ENCODE results near the gene GFOD1. TPM values are rescaled to one million over a fixed set of nuclear protein-coding genes. Genes with fewer than 3 reads are reported as not detected.
"Not testable (repeated sequence)": the region's sequence is repeated elsewhere in the genome, so short reads cannot be mapped to it uniquely, and the experiment has no call there.

Gene GFOD1
- total RNA-seq, 3 donors from 2014 or later, result 25.5 to 39.0 (median 38.1) TPM

- H3K9me3 Mint-ChIP-seq, result no peaks in the 10 kb centered on the region
- peaks cover 4% of the 10 kb centered on the region for H3K4me1 Mint-ChIP-seq (ENCODE audit: low read depth)
- no peaks in the 10 kb centered on the region for H3K36me3 Mint-ChIP-seq (ENCODE audit: insufficient read depth)
- no peaks in the 10 kb centered on the region for H3K27me3 Mint-ChIP-seq (ENCODE audit: low read depth)
- DNase-seq (no peak), ATAC-seq (no peak)
- H3K4me3 Mint-ChIP-seq, result no peak overlapping the region
Observed at GRCh38 chr6:13398069-13398381, 89.4 kb downstream of the GFOD1 start.

- Mint-ChIP-seq H3K27me3 (ENCODE audit: low read depth) (no peaks in the 10 kb centered on the region), H3K9me3 (no peaks in the 10 kb centered on the region), H3K4me3 (no peak overlapping the region), H3K4me1 (ENCODE audit: low read depth) (peaks cover 4% of the 10 kb centered on the region), H3K36me3 (ENCODE audit: insufficient read depth) (no peaks in the 10 kb centered on the region)
- DNase-seq (no peak), ATAC-seq (no peak)
Observed at GRCh38 chr6:13397359-13398068, 89.9 kb downstream of the GFOD1 start.

GRCh38 chr6:13396241-13396792 is 91.1 kb downstream of the GFOD1 start:
- H3K4me1 Mint-ChIP-seq (ENCODE audit: low read depth), result peaks cover 4% of the 10 kb centered on the region
- no peaks in the 10 kb centered on the region for H3K9me3 Mint-ChIP-seq
- no peaks in the 10 kb centered on the region for H3K27me3 Mint-ChIP-seq (ENCODE audit: low read depth)
- no peak for DNase-seq
- ATAC-seq, result no peak
- no peak overlapping the region for H3K4me3 Mint-ChIP-seq
- H3K36me3 Mint-ChIP-seq (ENCODE audit: insufficient read depth), result no peaks in the 10 kb centered on the region

GRCh38 chr6:13395272-13396237 is 91.8 kb downstream of the GFOD1 start:
- ATAC-seq (no peak), DNase-seq (no peak)
- Mint-ChIP-seq H3K36me3 (ENCODE audit: insufficient read depth) (no peaks in the 10 kb centered on the region), H3K4me1 (ENCODE audit: low read depth) (peaks cover 5% of the 10 kb centered on the region), H3K27me3 (ENCODE audit: low read depth) (no peaks in the 10 kb centered on the region), H3K4me3 (no peak overlapping the region), H3K9me3 (no peaks in the 10 kb centered on the region)

- ATAC-seq (no peak), DNase-seq (no peak)
- H3K4me1 Mint-ChIP-seq (ENCODE audit: low read depth), result peaks cover 6% of the 10 kb centered on the region
- H3K36me3 Mint-ChIP-seq (ENCODE audit: insufficient read depth), result peaks cover 4% of the 10 kb centered on the region
- H3K27me3 Mint-ChIP-seq (ENCODE audit: low read depth), result no peaks in the 10 kb centered on the region
- H3K9me3 Mint-ChIP-seq, result no peaks in the 10 kb centered on the region
- H3K4me3 Mint-ChIP-seq, result no peak overlapping the region
Observed at GRCh38 chr6:13392462-13392861, 94.9 kb downstream of the GFOD1 start.

GRCh38 chr6:13391537-13391936 is 95.9 kb downstream of the GFOD1 start:
- no peaks in the 10 kb centered on the region for H3K9me3 Mint-ChIP-seq
- H3K27me3 Mint-ChIP-seq (ENCODE audit: low read depth), result no peaks in the 10 kb centered on the region
- no peak overlapping the region for H3K4me3 Mint-ChIP-seq

GRCh38 chr6:13390658-13391057 is 96.7 kb downstream of the GFOD1 start:
- Mint-ChIP-seq H3K4me3 (no peak overlapping the region), H3K27me3 (ENCODE audit: low read depth) (no peaks in the 10 kb centered on the region), H3K36me3 (ENCODE audit: insufficient read depth) (peaks cover 4% of the 10 kb centered on the region), H3K4me1 (ENCODE audit: low read depth) (peaks cover 6% of the 10 kb centered on the region), H3K9me3 (no peaks in the 10 kb centered on the region)
- no peak for DNase-seq
- ATAC-seq, result no peak

More at GRCh38 chr6:13391537-13391936, 95.9 kb downstream of the GFOD1 start:
- DNase-seq, result no peak
- peaks cover 6% of the 10 kb centered on the region for H3K4me1 Mint-ChIP-seq (ENCODE audit: low read depth)
- peaks cover 4% of the 10 kb centered on the region for H3K36me3 Mint-ChIP-seq (ENCODE audit: insufficient read depth)
- ATAC-seq, result no peak

GRCh38 chr6:13389237-13389636 is 98.2 kb downstream of the GFOD1 start:
- H3K36me3 Mint-ChIP-seq (ENCODE audit: insufficient read depth); DNase-seq; H3K9me3 Mint-ChIP-seq; ATAC-seq; H3K4me1 Mint-ChIP-seq (ENCODE audit: low read depth); H3K27me3 Mint-ChIP-seq (ENCODE audit: low read depth); H3K4me3 Mint-ChIP-seq: not testable (repeated sequence)

- H3K27me3 Mint-ChIP-seq (ENCODE audit: low read depth); DNase-seq; H3K36me3 Mint-ChIP-seq (ENCODE audit: insufficient read depth); ATAC-seq; H3K4me1 Mint-ChIP-seq (ENCODE audit: low read depth); H3K4me3 Mint-ChIP-seq; H3K9me3 Mint-ChIP-seq: not testable (repeated sequence)
Observed at GRCh38 chr6:13388769-13389168, 98.6 kb downstream of the GFOD1 start.

- no peak for DNase-seq
- no peak for ATAC-seq
- Mint-ChIP-seq H3K36me3 (ENCODE audit: insufficient read depth) (peaks cover 3% of the 10 kb centered on the region), H3K4me3 (no peak overlapping the region), H3K27me3 (ENCODE audit: low read depth) (no peaks in the 10 kb centered on the region), H3K9me3 (no peaks in the 10 kb centered on the region), H3K4me1 (ENCODE audit: low read depth) (peaks cover 12% of the 10 kb centered on the region)
Observed at GRCh38 chr6:13384966-13385365, 102.4 kb downstream of the GFOD1 start.

- ATAC-seq (no peak), DNase-seq (no peak)
- Mint-ChIP-seq H3K4me3 (no peak overlapping the region), H3K9me3 (no peaks in the 10 kb centered on the region), H3K36me3 (ENCODE audit: insufficient read depth) (no peaks in the 10 kb centered on the region), H3K27me3 (ENCODE audit: low read depth) (no peaks in the 10 kb centered on the region), H3K4me1 (ENCODE audit: low read depth) (peaks cover 12% of the 10 kb centered on the region)
Observed at GRCh38 chr6:13384506-13384905, 102.9 kb downstream of the GFOD1 start.

- no peak overlapping the region for H3K4me3 Mint-ChIP-seq
- ATAC-seq (peak; percentile 60 to 72), DNase-seq (no peak)
- no peaks in the 10 kb centered on the region for H3K9me3 Mint-ChIP-seq
- no peaks in the 10 kb centered on the region for H3K27me3 Mint-ChIP-seq (ENCODE audit: low read depth)
- no peaks in the 10 kb centered on the region for H3K36me3 Mint-ChIP-seq (ENCODE audit: insufficient read depth)
- H3K4me1 Mint-ChIP-seq (ENCODE audit: low read depth), result peaks cover 12% of the 10 kb centered on the region
Observed at GRCh38 chr6:13383328-13384163, 103.9 kb downstream of the GFOD1 start.

- no peaks in the 10 kb centered on the region for H3K27me3 Mint-ChIP-seq (ENCODE audit: low read depth)
- H3K36me3 Mint-ChIP-seq (ENCODE audit: insufficient read depth), result peaks cover 5% of the 10 kb centered on the region
- DNase-seq, result no peak
- H3K9me3 Mint-ChIP-seq, result no peaks in the 10 kb centered on the region
- H3K4me3 Mint-ChIP-seq, result no peak overlapping the region
- H3K4me1 Mint-ChIP-seq (ENCODE audit: low read depth), result peaks cover 17% of the 10 kb centered on the region
- no peak for ATAC-seq
Observed at GRCh38 chr6:13380761-13381160, 106.6 kb downstream of the GFOD1 start.
